ENCODE data around the gene FER.

The FER gene

GRCh38 chr5:109078448-109078847 lies 330.8 kb downstream of the FER start:
- no peak for TF ChIP-seq CTCF (IDR thresholded peaks at IDR 0.05)
- no peaks in the 10 kb centered on the region for H3K9me3 ChIP-seq

GRCh38 chr5:109080481-109080880 lies 332.8 kb downstream of the FER start:
- no peaks in the 10 kb centered on the region for H3K27me3 ChIP-seq
- no peaks in the 10 kb centered on the region for H3K9me3 ChIP-seq
- H3K36me3 ChIP-seq, result no peaks in the 10 kb centered on the region
- no peak overlapping the region for H3K27ac ChIP-seq
- TF ChIP-seq CTCF (IDR thresholded peaks at IDR 0.05), result no peak
- no peak overlapping the region for H3K4me3 ChIP-seq (ENCODE audit: low read depth in 1 of 2, low read length in 1 of 2)
- no peaks in the 10 kb centered on the region for H3K4me1 ChIP-seq (ENCODE audit: control insufficient read depth in 1 of 2, insufficient read depth in 1 of 2, low read depth in 1 of 2, low read length in 1 of 2)

More at GRCh38 chr5:109078448-109078847, 330.8 kb downstream of the FER start:
- H3K27me3 ChIP-seq, result no peaks in the 10 kb centered on the region
- H3K27ac ChIP-seq, result no peak overlapping the region
- H3K4me1 ChIP-seq (ENCODE audit: control insufficient read depth in 1 of 2, insufficient read depth in 1 of 2, low read depth in 1 of 2, low read length in 1 of 2), result no peaks in the 10 kb centered on the region
- H3K36me3 ChIP-seq, result no peaks in the 10 kb centered on the region
- H3K4me3 ChIP-seq (ENCODE audit: low read depth in 1 of 2, low read length in 1 of 2), result no peak overlapping the region

GRCh38 chr5:109080896-109081295 lies 333.2 kb downstream of the FER start:
- TF ChIP-seq CTCF (IDR thresholded peaks at IDR 0.05), result no peak
- H3K36me3 ChIP-seq, result no peaks in the 10 kb centered on the region
- H3K9me3 ChIP-seq, result no peaks in the 10 kb centered on the region
- no peaks in the 10 kb centered on the region for H3K4me1 ChIP-seq (ENCODE audit: control insufficient read depth in 1 of 2, insufficient read depth in 1 of 2, low read depth in 1 of 2, low read length in 1 of 2)
- H3K27me3 ChIP-seq, result no peaks in the 10 kb centered on the region
- no peak overlapping the region for H3K27ac ChIP-seq
- H3K4me3 ChIP-seq (ENCODE audit: low read depth in 1 of 2, low read length in 1 of 2), result no peak overlapping the region

- Histone ChIP-seq H3K4me3 (ENCODE audit: low read depth in 1 of 2, low read length in 1 of 2) (no peak overlapping the region), H3K27ac (no peak overlapping the region), H3K4me1 (ENCODE audit: control insufficient read depth in 1 of 2, insufficient read depth in 1 of 2, low read depth in 1 of 2, low read length in 1 of 2) (no peaks in the 10 kb centered on the region), H3K27me3 (no peaks in the 10 kb centered on the region), H3K36me3 (no peaks in the 10 kb centered on the region), H3K9me3 (no peaks in the 10 kb centered on the region)
- TF ChIP-seq CTCF (IDR thresholded peaks at IDR 0.05), result no peak
Observed at GRCh38 chr5:109083937-109084336, 336.2 kb downstream of the FER start.

GRCh38 chr5:109089191-109089590 lies 341.5 kb downstream of the FER start:
- Histone ChIP-seq H3K4me3 (ENCODE audit: low read depth in 1 of 2, low read length in 1 of 2) (no peak overlapping the region), H3K9me3 (no peaks in the 10 kb centered on the region), H3K27ac (no peak overlapping the region), H3K36me3 (no peaks in the 10 kb centered on the region), H3K27me3 (no peaks in the 10 kb centered on the region), H3K4me1 (ENCODE audit: control insufficient read depth in 1 of 2, insufficient read depth in 1 of 2, low read depth in 1 of 2, low read length in 1 of 2) (no peaks in the 10 kb centered on the region)
- no peak for TF ChIP-seq CTCF (IDR thresholded peaks at IDR 0.05)

GRCh38 chr5:109099081-109099480 lies 351.4 kb downstream of the FER start:
- no peak for TF ChIP-seq CTCF (IDR thresholded peaks at IDR 0.05)
- Histone ChIP-seq H3K27me3 (no peaks in the 10 kb centered on the region), H3K4me1 (ENCODE audit: control insufficient read depth in 1 of 2, insufficient read depth in 1 of 2, low read depth in 1 of 2, low read length in 1 of 2) (no peaks in the 10 kb centered on the region), H3K9me3 (no peaks in the 10 kb centered on the region), H3K4me3 (ENCODE audit: low read depth in 1 of 2, low read length in 1 of 2) (no peak overlapping the region), H3K27ac (no peak overlapping the region), H3K36me3 (no peaks in the 10 kb centered on the region)
